Measurements from ENCODE around the gene NFIX. TPM values are rescaled to one million over a fixed set of nuclear protein-coding genes. Genes with fewer than 3 reads are reported as not detected.
A peak's percentile ranks its signal among the peaks of the same experiment; 100 is the strongest.

NFIX gene
- total and polyA plus RNA-seq, 12 donors: 16.8 to 162 (median 138) TPM

GRCh38 chr19:13079542-13079986 is 84.3 kb downstream of the NFIX start:
- Histone ChIP-seq H3K27me3 (no peaks in the 10 kb centered on the region), H3K27ac (peak overlapping the region; percentile 53 to 87 (median 76)), H3K4me1 (peaks cover 36 to 74% (median 48%) of the 10 kb centered on the region in 9 donors), H3K36me3 (peaks cover 0 to 80% (median 15%) of the 10 kb centered on the region in 9 donors), H3K4me3 (peak overlapping the region in 1 of 10 donors; percentile 7), H3K9me3 (no peaks in the 10 kb centered on the region)
- WGBS, 2 donors: 33 to 45% methylated on average over 16 of the region's 16 CpGs
- DNase-seq (peak in 1 of 2 donors; percentile 71), ATAC-seq (peak; percentile 27 to 75 (median 57))
- intact Hi-C loops (cut with DNase I): loop anchor here in 4 of 10 donors (5.0 kb wide), 4 partner anchors 82 to 97 kb away; partner anchors contain the start of gene NFIX (in 1 of the 4)
- TF ChIP-seq, protein P1, sequence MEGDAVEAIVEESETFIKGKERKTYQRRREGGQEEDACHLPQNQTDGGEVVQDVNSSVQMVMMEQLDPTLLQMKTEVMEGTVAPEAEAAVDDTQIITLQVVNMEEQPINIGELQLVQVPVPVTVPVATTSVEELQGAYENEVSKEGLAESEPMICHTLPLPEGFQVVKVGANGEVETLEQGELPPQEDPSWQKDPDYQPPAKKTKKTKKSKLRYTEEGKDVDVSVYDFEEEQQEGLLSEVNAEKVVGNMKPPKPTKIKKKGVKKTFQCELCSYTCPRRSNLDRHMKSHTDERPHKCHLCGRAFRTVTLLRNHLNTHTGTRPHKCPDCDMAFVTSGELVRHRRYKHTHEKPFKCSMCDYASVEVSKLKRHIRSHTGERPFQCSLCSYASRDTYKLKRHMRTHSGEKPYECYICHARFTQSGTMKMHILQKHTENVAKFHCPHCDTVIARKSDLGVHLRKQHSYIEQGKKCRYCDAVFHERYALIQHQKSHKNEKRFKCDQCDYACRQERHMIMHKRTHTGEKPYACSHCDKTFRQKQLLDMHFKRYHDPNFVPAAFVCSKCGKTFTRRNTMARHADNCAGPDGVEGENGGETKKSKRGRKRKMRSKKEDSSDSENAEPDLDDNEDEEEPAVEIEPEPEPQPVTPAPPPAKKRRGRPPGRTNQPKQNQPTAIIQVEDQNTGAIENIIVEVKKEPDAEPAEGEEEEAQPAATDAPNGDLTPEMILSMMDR (IDR thresholded peaks at IDR 0.05): peak in 1 of 9 donors; percentile 22

DNA sequence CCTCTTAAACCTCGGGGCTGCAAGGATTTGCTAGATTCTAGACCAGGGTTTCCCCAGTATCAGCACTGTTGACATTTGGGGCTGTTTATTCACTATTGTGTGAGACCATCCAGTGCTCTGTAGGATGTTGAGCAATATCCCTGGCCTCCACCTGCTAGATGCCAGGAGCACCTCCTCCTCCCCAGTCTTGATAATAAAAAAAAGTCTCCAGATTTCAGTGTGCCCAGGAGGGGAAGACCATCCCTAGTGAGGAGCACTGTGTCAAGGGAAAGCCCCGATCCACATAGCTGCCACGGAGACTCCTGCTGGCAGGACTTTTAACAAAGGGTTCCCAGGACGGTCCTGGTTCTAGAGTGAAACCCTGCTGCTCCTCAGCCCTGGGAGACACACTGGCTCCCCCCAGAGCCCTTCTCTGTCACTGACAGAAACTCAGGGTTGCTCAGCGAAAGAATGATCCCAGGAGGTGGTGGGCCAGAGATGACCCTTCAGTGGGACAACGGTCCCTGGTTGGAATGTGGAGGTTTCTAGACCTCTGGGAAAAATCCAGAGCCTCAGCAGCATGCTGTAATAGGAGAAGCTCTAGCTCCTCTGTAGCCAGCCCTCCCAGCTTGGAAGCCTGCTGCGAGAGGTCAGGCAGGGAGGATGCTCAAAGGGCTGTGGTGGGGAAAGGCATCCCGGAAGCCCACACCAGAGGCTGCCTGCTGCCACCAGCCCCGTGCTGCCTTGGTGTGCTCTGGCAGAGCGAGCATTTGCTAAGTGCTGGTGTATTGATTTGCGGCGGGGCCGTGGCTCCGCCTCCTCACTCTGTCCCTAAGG is 87.1 kb downstream of the NFIX start:
- no peaks in the 10 kb centered on the region for H3K9me3 ChIP-seq
- intact Hi-C loops (cut with DNase I): no loop called here
- peaks cover 0 to 75% (median 11%) of the 10 kb centered on the region in 9 donors for H3K36me3 ChIP-seq
- H3K4me1 ChIP-seq: peaks cover 34 to 72% (median 50%) of the 10 kb centered on the region in 9 donors
- peak overlapping the region in 9 of 10 donors; percentile 3 to 66 (median 44) for H3K27ac ChIP-seq
- WGBS, 2 donors: 58 to 68% methylated on average over 14 of the region's 14 CpGs
- no peak overlapping the region for H3K4me3 ChIP-seq
- DNase-seq: no peak
- TF ChIP-seq, protein P1 (IDR thresholded peaks at IDR 0.05): peak in 7 of 9 donors; percentile 27 to 56 (median 45)
- ATAC-seq: peak; percentile 13 to 62 (median 32)
- no peaks in the 10 kb centered on the region for H3K27me3 ChIP-seq

GRCh38 chr19:13083008-13083404 is 87.7 kb downstream of the NFIX start:
- 73 to 78% methylated on average over 7 of the region's 7 CpGs for WGBS, 2 donors
- Histone ChIP-seq H3K27ac (peak overlapping the region in 8 of 10 donors; percentile 3 to 66 (median 42)), H3K36me3 (peaks cover 0 to 76% (median 11%) of the 10 kb centered on the region in 9 donors), H3K27me3 (no peaks in the 10 kb centered on the region), H3K9me3 (no peaks in the 10 kb centered on the region), H3K4me3 (no peak overlapping the region), H3K4me1 (peaks cover 29 to 66% (median 47%) of the 10 kb centered on the region in 9 donors)
- intact Hi-C loops (cut with DNase I): no loop called here
- TF ChIP-seq, protein P1 (IDR thresholded peaks at IDR 0.05): no peak
- no peak for ATAC-seq
- DNase-seq: no peak

GRCh38 chr19:13083627-13084026 is 88.4 kb downstream of the NFIX start:
- 88 to 97% methylated on average over 9 of the region's 9 CpGs for WGBS, 2 donors
- Histone ChIP-seq H3K4me1 (peaks cover 23 to 60% (median 41%) of the 10 kb centered on the region in 9 donors), H3K9me3 (no peaks in the 10 kb centered on the region), H3K27me3 (no peaks in the 10 kb centered on the region), H3K4me3 (no peak overlapping the region), H3K27ac (peak overlapping the region in 4 of 10 donors; percentile 14 to 66 (median 42)), H3K36me3 (peaks cover 0 to 81% (median 11%) of the 10 kb centered on the region in 9 donors)
- no peak for ATAC-seq
- TF ChIP-seq, protein P1 (IDR thresholded peaks at IDR 0.05): no peak
- intact Hi-C loops (cut with DNase I): no loop called here
- DNase-seq: no peak

Measured in heart right ventricle (tissue), 16 donors.